Osteocyte (in vitro differentiated cells): ENCODE data around the gene ITFG1. TPM values are rescaled to one million over a fixed set of nuclear protein-coding genes. Genes with fewer than 3 reads are reported as not detected.

ENCODE experiments used
- DNase-seq: peaks from one replicate; pipeline ENCODE4 v3.0.0; 2021; ENCODE audit warnings: mixed read lengths; ENCODE audit not compliant: unreplicated experiment; ENCODE audit errors: extremely low spot score
- H3K27ac Mint-ChIP-seq: one replicate; pipeline ENCODE4 v1.8.0; 2021; ENCODE audit warnings: mild to moderate bottlenecking, mixed read lengths; ENCODE audit not compliant: unreplicated experiment
- H3K27me3 Mint-ChIP-seq: one replicate; pipeline ENCODE4 v1.8.0; 2021; ENCODE audit warnings: mixed read lengths; ENCODE audit not compliant: unreplicated experiment
- H3K36me3 Mint-ChIP-seq: one replicate; pipeline ENCODE4 v1.8.0; 2021; ENCODE audit warnings: mixed read lengths; ENCODE audit not compliant: unreplicated experiment
- H3K4me1 Mint-ChIP-seq: one replicate; pipeline ENCODE4 v1.8.0; 2021; ENCODE audit warnings: mixed read lengths; ENCODE audit not compliant: unreplicated experiment
- H3K4me3 Mint-ChIP-seq: one replicate; pipeline ENCODE4 v1.8.0; 2021; ENCODE audit warnings: mild to moderate bottlenecking, moderate library complexity, mixed read lengths; ENCODE audit not compliant: unreplicated experiment
- H3K9me3 Mint-ChIP-seq: one replicate; pipeline ENCODE4 v1.8.0; 2021; ENCODE audit warnings: mixed read lengths; ENCODE audit not compliant: unreplicated experiment
- CTCF ChIP-seq: fragments of 200-600 bp; sonication (generic); IDR thresholded peaks from 2 replicates; pipeline ENCODE4 v1.5.0; 2021; ENCODE audit warnings: antibody characterized with exemption, mild to moderate bottlenecking, moderate library complexity
- total RNA-seq: library from RNA; stranded (reverse); gene quantifications from 2 replicates; pipeline ENCODE4 v1.2.1, GENCODE V29; 2021

ITFG1 gene
- total RNA-seq, 1 donor from 2014 or later: 69.5 TPM

GRCh38 chr16:47320546-47321310, 140.1 kb downstream of the ITFG1 start:
- Mint-ChIP-seq H3K36me3 (peaks cover 5% of the 10 kb centered on the region), H3K27ac (no peak overlapping the region), H3K9me3 (peaks cover 8% of the 10 kb centered on the region), H3K27me3 (no peaks in the 10 kb centered on the region), H3K4me3 (no peak overlapping the region), H3K4me1 (peaks cover 3% of the 10 kb centered on the region)
- TF ChIP-seq CTCF: no peak
- DNase-seq: no peak

GRCh38 chr16:47317465-47318240, 143.2 kb downstream of the ITFG1 start:
- Mint-ChIP-seq H3K9me3 (no peaks in the 10 kb centered on the region), H3K27ac (no peak overlapping the region), H3K4me3 (no peak overlapping the region), H3K27me3 (no peaks in the 10 kb centered on the region), H3K4me1 (peaks cover 3% of the 10 kb centered on the region), H3K36me3 (no peaks in the 10 kb centered on the region)
- no peak for TF ChIP-seq CTCF
- no peak for DNase-seq

GRCh38 chr16:47316442-47317015, 144.3 kb downstream of the ITFG1 start:
- TF ChIP-seq CTCF: no peak
- H3K27me3 Mint-ChIP-seq: no peaks in the 10 kb centered on the region
- H3K27ac Mint-ChIP-seq: no peak overlapping the region
- H3K4me1 Mint-ChIP-seq: peaks cover 3% of the 10 kb centered on the region
- H3K36me3 Mint-ChIP-seq: no peaks in the 10 kb centered on the region
- H3K4me3 Mint-ChIP-seq: no peak overlapping the region
- no peak for DNase-seq
- H3K9me3 Mint-ChIP-seq: no peaks in the 10 kb centered on the region

- TF ChIP-seq CTCF: no peak
- no peaks in the 10 kb centered on the region for H3K27me3 Mint-ChIP-seq
- no peak overlapping the region for H3K27ac Mint-ChIP-seq
- H3K36me3 Mint-ChIP-seq: peaks cover 1% of the 10 kb centered on the region
- no peaks in the 10 kb centered on the region for H3K9me3 Mint-ChIP-seq
- no peak for DNase-seq
- peaks cover 4% of the 10 kb centered on the region for H3K4me1 Mint-ChIP-seq
- H3K4me3 Mint-ChIP-seq: no peak overlapping the region
Measured at GRCh38 chr16:47311738-47312505, 148.9 kb downstream of the ITFG1 start.
